Cortex of kidney (tissue), 1 donor: ENCODE measurements around the gene MIA2.
"Not testable (repeated sequence)": the region's sequence is repeated elsewhere in the genome, so short reads cannot be mapped to it uniquely, and the experiment has no call there.

ENCODE experiments used
- DNase-seq: peaks from one replicate; lab custom pipeline; 2025; lab: John Stamatoyannopoulos, UW

The MIA2 gene

DNA sequence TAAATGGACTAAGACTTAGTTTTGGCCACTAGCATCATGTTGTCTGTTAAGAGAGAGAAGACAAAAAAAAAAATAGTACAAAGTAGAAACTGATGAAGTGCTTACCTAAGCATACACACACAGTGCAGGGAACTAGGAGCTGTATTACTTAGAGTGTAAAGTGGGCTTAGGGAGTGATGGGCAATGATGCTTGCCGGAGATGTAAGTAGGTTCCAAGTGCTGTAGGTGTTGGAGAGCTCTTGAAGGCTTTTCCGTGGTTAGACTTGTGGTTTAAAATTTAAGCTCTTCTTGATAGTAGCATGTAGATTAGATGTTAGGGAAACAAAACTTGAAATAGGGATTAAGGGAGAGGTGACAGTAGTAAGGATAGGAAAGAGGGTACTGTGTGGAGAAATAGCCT lies 34.7 kb downstream of the MIA2 start:
- no peak for DNase-seq

DNA sequence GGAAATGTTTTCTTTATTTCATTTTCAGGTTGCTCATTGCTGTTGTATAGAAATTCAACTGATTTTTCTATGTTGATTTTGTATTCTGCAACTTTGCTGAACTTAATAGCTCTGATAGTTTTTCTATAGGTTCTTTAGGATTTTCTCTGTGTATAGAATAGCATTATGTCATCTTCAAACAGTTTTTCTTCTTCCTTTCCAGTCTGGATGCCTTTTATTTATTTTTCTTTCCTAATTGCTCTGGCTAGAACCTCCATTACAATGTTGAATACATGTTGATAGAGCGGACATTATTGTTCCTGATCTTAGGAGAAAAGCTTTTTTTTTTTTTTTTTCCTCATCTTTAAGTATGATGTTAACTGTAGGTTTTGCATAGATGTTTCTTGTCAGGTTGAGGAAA lies 39.2 kb downstream of the MIA2 start:
- no peak for DNase-seq

DNA sequence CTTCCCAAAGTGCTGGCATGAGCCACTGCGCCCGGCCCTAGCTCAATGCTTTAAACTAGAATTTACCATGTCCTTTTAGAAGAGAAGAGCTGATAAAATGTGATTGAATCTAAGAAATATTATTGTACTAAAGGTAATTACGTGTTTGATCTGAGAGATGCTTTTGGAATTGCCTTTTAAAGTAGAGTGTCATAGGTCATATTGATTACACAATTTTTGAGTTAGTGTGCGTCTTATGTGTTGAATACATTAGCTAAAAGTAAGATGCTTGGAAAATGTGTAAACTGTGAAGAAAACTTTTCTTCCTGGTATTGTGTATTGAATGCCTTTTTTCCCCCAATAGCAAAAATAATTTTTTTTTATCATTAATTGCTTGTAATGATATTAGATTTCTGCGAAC lies 41.7 kb downstream of the MIA2 start:
- no peak for DNase-seq

DNA sequence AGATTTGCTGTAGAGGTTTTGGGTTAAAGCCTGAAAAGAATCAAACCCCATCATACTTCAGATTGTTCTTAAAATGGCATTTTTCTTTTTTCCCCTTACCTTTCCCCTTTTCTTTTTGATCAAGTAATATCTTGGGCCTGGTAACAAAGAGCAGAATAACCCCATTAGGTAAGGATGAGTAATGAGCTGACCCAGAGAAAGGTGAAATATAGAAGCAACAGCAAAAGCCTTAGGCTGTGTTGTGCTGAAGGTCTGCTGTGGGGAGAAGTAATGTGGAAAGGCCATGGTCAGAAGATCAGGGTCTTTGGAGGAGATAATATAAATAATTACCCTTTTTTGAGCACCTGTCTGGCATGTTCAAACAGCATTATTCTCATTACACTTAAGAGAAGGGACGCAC lies 42.3 kb downstream of the MIA2 start:
- no peak for DNase-seq

DNA sequence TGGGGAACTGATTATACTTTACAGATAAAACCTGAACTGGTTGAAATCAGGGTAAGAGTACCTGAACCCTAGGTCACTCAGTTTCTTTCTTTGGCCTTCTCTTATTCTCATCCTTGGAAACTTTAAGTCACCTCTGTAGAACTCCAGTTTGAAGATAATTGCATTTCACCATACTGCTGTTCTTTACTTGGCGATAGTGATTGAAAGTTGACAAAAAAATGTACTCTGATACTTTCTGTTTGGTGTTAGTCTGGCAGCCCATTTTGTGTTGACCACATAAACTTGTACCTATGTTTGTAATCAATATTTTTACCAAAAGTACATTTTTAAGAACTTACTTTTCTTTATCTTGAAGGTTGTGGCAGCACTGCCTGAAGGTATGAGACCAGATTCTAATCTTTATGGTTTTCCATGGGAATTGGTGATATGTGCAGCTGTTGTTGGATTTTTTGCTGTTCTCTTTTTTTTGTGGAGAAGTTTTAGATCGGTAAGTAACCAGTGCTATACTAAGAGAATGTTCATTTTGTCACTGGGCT lies 42.9 kb downstream of the MIA2 start:
- no peak for DNase-seq

DNA sequence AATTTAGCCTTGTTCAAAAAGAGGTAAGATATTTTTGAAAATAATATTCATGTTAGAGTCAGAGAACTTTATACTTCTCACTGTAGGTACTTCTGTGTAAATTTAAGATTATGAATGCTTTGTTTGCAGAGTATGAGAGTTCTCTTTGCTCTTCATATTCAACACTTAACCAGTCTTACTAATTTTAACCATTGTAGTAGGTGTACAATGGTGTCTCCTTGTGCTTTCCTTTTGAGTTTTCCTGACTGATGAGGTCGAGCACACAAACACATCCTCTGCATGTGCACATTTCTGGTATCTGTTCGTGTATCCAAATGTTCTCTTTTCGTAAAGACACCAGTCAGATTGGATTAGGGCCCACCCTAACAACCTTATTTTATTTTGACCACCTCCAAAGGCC lies 45.8 kb downstream of the MIA2 start:
- DNase-seq: no peak

DNA sequence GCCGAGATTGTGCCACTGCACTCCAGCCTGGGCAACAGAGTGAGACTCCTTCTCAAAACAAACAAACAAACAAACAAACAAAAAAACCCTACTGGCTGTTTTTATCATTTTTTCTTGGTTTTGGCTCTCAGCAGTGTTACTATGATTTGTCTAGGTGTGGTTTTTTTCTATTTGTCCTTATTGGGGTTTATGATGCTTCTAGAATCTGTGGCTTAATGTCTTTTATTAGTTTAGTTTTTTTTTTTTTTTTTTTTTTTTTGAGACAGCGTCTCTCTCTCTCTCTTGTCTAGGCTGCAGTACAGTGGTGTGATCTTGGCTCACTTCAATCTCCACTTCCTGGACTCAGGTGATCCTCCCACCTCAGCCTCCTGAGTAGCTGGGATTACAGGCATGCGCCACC lies 47.0 kb downstream of the MIA2 start:
- DNase-seq: not testable (repeated sequence)

DNA sequence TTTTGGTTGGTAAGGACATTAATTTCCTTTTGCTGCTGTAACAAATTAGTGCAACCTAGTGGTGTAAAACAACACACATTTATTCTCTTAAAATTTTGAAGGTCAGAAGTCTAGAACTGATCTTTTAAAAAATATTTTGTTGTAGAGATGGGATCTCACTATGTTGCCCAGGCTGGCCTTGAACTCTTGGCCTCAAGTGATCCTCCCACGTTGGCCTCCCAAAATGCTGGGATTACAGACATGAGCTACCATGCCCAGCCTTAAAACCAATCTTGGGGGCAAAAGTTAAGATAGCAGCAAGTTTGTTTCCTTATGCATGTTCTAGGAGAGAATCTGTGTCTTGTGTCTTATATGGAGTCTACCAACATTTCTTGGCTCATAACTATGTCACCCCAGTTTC lies 55.8 kb downstream of the MIA2 start:
- no peak for DNase-seq

DNA sequence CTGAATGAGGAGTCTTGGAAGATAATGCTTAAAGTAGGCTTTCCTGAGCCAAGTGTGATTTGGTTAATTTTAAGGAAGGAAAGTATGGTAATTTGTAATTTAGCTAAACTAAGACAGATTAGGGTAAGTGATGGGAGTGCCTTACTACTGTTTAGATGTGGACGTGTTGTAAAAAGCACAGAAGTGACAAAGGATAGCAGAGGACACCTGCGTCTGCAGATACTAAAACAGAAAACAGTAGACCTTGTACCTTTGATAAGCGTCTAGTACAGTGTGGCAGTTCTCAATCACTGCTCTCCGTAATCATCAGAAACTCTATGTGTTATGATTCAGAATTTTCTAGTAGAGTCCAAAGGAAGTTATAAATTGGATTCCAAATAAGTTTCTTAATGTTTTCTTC lies 58.0 kb downstream of the MIA2 start:
- no peak for DNase-seq

DNA sequence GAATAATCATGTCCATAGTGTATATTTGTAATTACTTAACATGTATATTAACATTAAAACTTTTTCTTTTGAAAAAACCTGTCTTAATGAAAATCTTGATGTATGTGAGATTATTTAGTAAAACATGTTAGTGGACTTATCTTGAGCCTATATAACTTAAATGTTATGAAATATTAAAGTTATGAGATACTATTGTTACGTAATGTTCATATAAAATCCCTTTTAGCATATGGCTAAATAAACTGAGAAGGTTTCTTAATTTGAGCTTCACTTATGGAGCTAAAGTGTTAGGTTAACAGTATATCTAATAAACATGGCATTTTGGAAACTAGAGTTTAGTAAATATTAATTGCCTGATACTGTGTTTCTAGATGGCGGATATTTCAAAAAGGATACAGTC lies 59.9 kb downstream of the MIA2 start:
- DNase-seq: no peak

DNA sequence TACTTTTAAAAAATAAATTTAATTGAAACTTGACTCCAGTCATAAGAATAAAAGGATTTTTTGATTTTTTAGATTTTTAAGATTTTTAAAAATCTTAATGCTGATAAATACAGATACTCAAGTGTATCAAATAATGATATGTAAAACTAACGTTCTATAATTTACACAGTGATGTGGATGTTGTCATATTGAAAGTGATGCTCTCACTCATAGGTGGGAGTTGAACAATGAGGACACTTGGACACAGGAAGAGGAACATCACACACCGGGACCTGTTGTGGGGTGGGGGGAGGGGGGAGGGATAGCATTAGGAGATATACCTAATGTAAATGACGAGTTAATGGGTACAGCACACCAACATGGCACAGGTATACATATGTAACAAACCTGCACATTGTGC lies 66.7 kb downstream of the MIA2 start:
- not testable (repeated sequence) for DNase-seq

DNA sequence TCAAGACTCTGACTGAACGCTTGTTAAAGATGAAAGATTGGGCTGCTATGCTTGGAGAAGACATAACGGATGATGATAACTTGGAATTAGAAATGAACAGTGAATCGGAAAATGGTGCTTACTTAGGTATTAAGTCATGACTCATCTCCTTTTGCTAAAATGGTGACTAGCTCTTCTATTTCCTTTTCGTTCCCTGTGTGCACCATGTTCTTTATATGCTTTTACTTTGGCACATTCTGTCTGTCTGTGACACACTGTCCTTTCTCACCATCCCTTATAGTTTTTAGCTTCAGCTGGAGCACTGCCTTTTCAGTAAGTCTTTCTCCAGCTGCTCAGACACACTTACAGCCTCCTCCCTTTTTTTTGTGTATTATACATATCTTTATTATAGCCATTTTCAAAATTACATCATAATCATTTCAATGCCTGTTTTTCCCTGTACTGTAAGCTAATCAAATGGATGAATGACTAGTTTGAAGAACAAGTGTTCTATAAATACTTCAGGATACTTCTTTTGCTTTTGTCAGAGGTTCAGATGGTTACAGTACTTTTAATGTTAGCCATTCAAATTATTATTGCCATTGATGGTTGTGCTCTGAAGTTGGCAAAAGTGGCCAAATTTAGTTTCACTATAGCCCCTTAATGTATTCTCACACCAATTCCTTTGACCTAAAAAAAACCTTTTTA lies 68.6 kb downstream of the MIA2 start:
- no peak for DNase-seq

DNA sequence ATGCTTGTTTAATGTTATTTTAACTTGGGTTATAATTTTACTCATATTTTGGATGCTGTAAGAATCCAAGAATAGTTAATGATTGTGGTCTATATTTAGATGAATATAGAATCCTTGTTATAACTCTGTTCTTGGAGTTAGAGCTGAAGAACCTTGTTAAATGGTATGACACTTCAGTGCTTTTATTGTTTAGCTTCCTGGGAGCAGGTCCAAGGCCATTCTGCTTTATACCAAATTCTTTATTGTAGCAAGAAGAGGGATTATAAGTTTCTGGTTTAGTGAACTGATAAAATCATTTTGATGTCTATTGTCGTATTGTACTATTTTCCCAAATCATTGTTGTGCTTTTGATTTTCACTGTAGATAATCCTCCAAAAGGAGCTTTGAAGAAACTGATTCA lies 69.4 kb downstream of the MIA2 start:
- no peak for DNase-seq

DNA sequence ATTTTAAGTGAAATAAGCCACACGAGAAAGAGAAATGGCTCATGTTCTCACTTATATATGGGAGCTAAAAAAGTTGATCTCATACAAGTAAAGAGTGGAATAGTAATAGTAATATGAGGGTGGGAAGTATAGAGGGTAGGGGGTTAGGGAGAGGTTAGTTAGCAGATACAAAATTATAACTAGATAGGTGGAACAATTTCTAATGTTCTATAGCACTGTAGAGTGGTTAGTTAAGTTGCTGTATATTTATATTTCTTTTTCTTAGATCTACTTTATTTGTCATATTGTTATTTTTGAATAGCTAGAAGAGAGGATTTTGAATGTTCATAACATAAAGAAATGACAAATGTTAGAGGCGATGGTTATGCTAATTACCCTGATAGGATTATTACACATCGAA lies 74.1 kb downstream of the MIA2 start:
- DNase-seq: no peak

DNA sequence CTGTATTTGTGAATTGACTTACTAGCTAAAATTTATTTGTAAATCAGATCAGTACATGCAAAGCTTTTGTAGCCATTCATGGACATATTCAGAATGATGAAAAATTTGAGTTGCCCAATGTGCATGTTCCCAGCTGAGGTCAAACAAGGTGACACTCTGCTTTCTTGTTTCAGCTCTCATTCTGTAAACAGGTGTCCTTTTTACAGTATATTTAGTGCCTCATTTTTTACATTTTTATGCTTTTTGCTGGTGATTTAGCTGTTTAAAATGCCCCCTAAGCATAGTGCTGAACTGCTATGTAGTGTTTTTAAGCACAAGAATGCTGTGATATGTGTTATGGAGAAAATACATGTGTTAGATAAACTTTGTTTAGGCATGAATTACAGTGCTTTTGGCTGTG lies 76.3 kb downstream of the MIA2 start:
- DNase-seq: no peak

DNA sequence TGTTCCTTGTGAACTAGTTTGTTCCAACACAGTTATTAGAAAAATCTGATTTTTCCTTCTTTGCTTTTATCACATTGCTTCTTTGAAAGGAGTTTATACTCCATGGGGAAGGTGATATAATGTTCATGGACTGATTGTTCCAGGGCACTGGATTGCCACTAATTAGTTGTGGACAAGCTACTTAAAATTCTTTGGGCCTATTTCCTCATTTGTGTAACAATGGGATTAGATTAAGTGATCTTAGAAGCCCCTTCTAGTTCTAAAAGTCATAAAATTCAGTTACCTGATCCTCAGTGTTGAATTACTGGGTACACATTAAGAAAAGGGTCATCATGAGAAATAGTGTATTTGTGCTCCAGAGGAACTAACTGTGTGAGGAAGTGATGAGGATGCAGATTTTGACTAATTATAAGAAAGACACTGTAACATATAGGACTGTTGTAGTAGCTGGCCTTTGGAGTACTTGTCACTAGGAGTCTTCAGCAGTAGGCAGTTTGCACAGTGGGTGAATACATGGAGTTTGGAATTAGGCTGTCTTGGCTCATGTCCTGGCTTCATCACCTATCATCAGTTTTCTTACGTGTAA lies 82.2 kb downstream of the MIA2 start:
- no peak for DNase-seq

DNA sequence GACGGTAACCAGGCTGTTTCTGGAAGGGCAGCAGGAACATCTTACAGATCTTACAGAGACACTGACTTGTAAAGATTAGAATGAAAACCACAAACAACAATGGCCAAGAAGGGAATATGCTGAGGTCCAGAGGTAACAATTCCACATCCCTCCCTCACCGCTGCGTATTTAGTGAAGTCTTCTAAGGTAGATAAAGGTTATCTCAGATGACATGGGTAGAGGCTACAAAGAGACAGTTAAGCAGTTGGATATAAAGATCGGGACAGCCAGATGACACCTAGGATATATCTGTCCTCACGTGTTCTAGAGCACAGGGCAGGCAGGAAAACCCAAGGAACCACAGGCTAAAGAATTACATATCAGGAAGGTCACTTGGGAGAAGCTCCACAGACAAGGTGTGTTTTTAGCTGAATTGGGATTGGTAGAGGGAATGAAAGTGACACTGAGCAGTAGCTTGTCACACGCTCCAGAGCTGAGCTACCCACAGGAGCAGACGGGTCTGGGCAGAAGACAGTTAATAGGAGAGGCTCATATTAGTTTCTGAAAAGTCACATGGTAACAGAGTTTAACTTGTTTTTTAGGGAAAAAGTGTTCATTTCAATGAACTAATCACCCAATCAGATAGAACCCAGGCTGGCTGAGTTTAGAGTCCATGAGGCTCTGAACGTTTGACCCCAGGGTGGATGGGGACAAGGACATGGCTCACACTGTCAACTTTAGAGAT lies 83.3 kb downstream of the MIA2 start:
- DNase-seq: no peak

DNA sequence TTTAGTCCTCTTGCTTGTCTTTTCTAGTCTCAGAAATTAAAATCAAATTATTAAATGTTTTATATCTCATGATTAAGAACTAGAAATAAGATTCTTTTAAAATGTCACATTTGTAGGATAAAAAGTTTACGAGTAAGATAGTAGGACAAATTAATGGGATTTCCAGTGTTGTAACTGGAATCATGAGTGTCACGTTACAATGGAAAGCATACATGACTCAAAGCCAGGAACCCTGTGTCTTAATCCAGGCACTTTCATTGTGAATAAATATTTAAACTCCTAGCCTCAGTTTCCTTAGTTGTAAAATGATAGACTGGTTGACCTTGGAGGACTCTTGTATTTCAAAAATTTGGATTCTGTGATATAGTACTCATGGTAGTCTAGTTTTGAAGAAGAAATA lies 84.9 kb downstream of the MIA2 start:
- DNase-seq: no peak

DNA sequence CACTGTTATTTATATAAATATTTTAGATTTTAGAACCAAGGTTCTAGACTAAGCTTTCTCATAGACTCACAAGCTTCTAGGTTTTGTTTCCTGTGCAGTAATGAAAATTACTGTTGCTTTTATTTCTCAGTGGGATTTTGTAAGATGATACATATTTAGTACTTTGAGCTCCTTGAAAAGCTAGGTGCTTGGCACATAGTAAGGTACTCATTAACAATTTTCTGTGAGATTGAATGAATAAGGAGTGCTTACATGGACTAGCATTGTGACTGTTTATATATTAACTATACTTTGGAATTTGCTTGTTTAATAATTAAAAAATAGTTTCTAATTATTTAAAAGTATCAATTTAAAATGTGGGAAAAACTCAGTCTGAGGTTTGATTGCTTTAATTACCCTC lies 85.7 kb downstream of the MIA2 start:
- DNase-seq: no peak

DNA sequence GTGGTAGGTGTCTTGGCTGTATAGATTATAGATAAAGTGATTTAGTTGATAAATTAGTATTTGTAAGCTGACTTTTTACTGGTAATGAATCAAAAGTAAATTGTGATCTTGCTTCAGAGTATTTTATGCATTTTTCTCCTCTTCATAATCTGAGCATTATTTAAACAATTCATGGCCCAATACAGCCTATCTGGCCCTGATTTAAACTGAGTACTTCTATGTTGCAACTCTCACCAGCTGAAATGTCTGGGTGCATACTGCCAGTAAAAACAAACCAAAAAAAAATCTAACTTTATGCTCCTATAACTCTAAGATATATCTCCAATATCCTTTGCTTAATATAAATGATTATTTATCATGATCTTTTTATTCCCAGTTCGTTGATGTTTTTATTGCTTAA lies 86.6 kb downstream of the MIA2 start:
- DNase-seq: no peak

DNA sequence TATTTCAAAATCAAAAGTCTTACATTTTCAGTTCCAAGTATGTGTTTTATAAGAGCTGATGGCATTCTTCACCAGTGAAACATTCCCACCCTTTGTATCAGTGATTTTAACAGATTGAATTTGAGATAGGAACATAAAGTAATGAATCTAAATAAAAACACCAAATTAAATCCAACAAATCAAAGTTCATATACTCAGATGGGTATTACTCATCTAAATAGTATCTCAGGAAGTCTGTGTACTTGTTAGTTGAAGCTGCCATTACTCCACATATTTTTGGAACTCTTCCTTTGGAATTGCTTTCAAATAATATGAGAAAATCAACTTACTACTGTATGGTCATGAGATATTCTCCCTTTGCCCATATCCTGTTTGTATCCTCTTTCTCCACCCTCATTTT lies 89.1 kb downstream of the MIA2 start:
- no peak for DNase-seq

DNA sequence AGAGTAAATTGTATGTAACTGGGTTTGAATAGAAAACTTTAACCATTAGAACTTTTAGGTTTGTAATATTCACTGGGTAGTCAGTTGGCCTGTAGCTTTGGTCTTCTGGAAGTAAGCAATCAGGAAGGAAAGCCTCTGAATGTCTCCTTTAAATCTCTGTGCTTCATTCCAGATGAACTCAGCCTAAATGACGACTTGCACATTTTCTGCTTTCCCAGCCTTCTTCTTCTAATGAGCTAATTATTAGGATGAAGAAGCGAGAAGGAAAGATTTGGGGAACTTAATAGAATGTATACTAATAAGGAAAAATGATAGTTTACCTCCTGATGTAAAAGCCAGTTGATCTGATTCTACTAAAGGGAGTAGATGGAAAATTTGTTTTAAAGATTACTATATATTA lies 90.4 kb downstream of the MIA2 start:
- DNase-seq: no peak

DNA sequence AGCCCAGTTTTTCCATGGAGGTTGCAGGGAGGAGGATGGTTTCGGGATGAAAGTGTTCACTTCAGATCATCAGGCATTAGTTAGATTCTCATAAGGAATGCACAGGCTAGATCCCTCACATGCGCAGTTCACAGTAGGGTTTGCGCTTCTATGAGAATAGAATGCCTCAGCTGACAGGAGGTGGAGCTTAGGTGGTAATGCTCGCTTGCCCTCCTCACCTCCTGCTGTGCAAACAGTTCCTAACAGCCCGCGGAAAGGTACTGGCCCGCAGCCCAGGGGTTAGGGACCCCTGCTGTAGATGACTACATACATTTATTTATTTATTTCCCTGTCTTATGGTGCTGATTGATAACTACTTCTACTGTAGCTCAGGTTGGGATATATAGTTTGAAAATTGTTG lies 105.3 kb downstream of the MIA2 start:
- DNase-seq: no peak
